HepG2 (cell line): ENCODE measurements around the gene KLHDC1. TPM values are rescaled to one million over a fixed set of nuclear protein-coding genes. Genes with fewer than 3 reads are reported as not detected.

Source experiments
- ASH2L ChIP-seq: fragments of 300-600, 200-600 bp; sonication (generic); IDR thresholded peaks from 2 replicates; pipeline ENCODE4 v1.7.0; 2017; ENCODE audit warnings: low read depth, mild to moderate bottlenecking, moderate library complexity, mixed read lengths, low read length; ENCODE audit not compliant: insufficient read length
- CEBPZ ChIP-seq: IDR thresholded peaks from 2 replicates; pipeline ENCODE4 v1.6.1; 2012; ENCODE audit warnings: low read length, improper control_type of control experiment
- DMTF1 ChIP-seq: sonication (generic); formaldehyde crosslinking; IDR thresholded peaks from 2 replicates; pipeline ENCODE4 v1.4.0; 2020; ENCODE audit warnings: mild to moderate bottlenecking, missing genetic modification reagents
- GLI4 ChIP-seq: sonication (generic); formaldehyde crosslinking; IDR thresholded peaks from 2 replicates; pipeline ENCODE4 v1.5.1; 2020; ENCODE audit warnings: missing genetic modification reagents, mild to moderate bottlenecking, moderate library complexity, borderline replicate concordance
- HOXA5 ChIP-seq: sonication (generic); formaldehyde crosslinking; IDR thresholded peaks from 2 replicates; pipeline ENCODE4 v1.4.0; 2020; ENCODE audit warnings: missing genetic modification reagents
- MAF1 ChIP-seq: sonication (generic); formaldehyde crosslinking; IDR thresholded peaks from 2 replicates; pipeline ENCODE4 v1.5.0; 2020; ENCODE audit warnings: missing genetic modification reagents, borderline replicate concordance
- NCOA2 ChIP-seq: sonication (generic); formaldehyde crosslinking; IDR thresholded peaks from 2 replicates; pipeline ENCODE4 v1.8.0; 2022; ENCODE audit warnings: inconsistent platforms
- SRSF1 ChIP-seq: fragments of 200-400 bp; formaldehyde crosslinking; optimal IDR thresholded peaks from 2 replicates; pipeline ENCODE3; 2017; ENCODE audit warnings: mild to moderate bottlenecking, low read depth, low read length, moderate library complexity
- ZNF253 ChIP-seq: sonication (generic); formaldehyde crosslinking; IDR thresholded peaks from 2 replicates; pipeline ENCODE4 v1.8.0; 2022; ENCODE audit warnings: mild to moderate bottlenecking, missing genetic modification reagents, borderline replicate concordance
- ZNF34 ChIP-seq: sonication (generic); formaldehyde crosslinking; IDR thresholded peaks from 2 replicates; pipeline ENCODE4 v1.4.0; 2020; ENCODE audit warnings: mild to moderate bottlenecking, missing genetic modification reagents, borderline replicate concordance
- ZNF407 ChIP-seq: sonication (generic); formaldehyde crosslinking; IDR thresholded peaks from one replicate; pipeline ENCODE4 v1.5.1; 2020; ENCODE audit warnings: mild to moderate bottlenecking, missing genetic modification reagents; ENCODE audit errors: not compliant biosample characterization
- ZNF788 ChIP-seq: sonication (generic); formaldehyde crosslinking; IDR thresholded peaks from 2 replicates; pipeline ENCODE4 v1.5.0; 2020; ENCODE audit warnings: mild to moderate bottlenecking, missing genetic modification reagents, borderline replicate concordance
- polyA plus RNA-seq, 8 experiments: library from polyadenylated mRNA; depleted of rRNA in 3 of 8; stranded (reverse) in 7 of 8; unstranded in 1 of 8; fragments of >200 nt; fragmentation: Illumina TruSeq in 4 of 8; extraction: Trizol in 4 of 8; gene quantifications; 2 replicates each; pipeline versions ENCODE4 v1.2.1 to v1.2.3, GENCODE V29; 2011 to 2016; ENCODE audit warnings: low read depth in 4 of 8, missing spikeins in 1 of 8, mixed read lengths in 1 of 8; ENCODE audit not compliant: insufficient read depth in 1 of 8
- total RNA-seq, 5 experiments: library from RNA; depleted of rRNA; stranded (reverse); fragments of >200 nt; fragmentation: Illumina TruSeq; extraction: Trizol; gene quantifications; 2 replicates each; pipeline ENCODE4 v1.2.3, GENCODE V29; 2016; ENCODE audit warnings: low read depth in 1 of 5

KLHDC1 gene
- total and polyA plus RNA-seq, 2 of the 13 experiments (the other 11 are each of a cell fraction or from before 2014, with no cell fraction given), result 0.11 TPM; not detected in 1

- TF ChIP-seq ZNF407 (CRISPR knock-in tag), result peak; percentile 91
- TF ChIP-seq ZNF34, result no peak
- TF ChIP-seq DMTF1 (CRISPR knock-in tag), result no peak
- TF ChIP-seq MAF1, result no peak; the same call in 1 of the 2 replicates
- TF ChIP-seq CEBPZ, result no peak
- peak; percentile 81 for TF ChIP-seq ZNF253 (CRISPR knock-in tag)
- peak; percentile 18 for TF ChIP-seq SRSF1
- TF ChIP-seq ASH2L, result peak; percentile 84
- TF ChIP-seq HOXA5 (CRISPR knock-in tag), result 0 out of 2 replicates have a peak, but pooled peaks have one; percentile 72
- TF ChIP-seq NCOA2 (CRISPR knock-in tag), result no peak
- peak; percentile 81; the same call in 1 of the 2 replicates for TF ChIP-seq GLI4
- TF ChIP-seq ZNF788 (CRISPR knock-in tag), result peak; percentile 39; the same call in 1 of the 2 replicates
Observed at GRCh38 chr14:49687942-49688700, 4.8 kb upstream of the KLHDC1 start, which contains the start of gene POLE2 (continued).
